Measurements from ENCODE around the gene ESPN. TPM values are rescaled to one million over a fixed set of nuclear protein-coding genes. Genes with fewer than 3 reads are reported as not detected.

Gene ESPN
- total and polyA plus RNA-seq, 2 of the 8 experiments (the other 6 are each of a cell fraction or from before 2014, with no cell fraction given) = 5.2 to 16.3 TPM

DNA sequence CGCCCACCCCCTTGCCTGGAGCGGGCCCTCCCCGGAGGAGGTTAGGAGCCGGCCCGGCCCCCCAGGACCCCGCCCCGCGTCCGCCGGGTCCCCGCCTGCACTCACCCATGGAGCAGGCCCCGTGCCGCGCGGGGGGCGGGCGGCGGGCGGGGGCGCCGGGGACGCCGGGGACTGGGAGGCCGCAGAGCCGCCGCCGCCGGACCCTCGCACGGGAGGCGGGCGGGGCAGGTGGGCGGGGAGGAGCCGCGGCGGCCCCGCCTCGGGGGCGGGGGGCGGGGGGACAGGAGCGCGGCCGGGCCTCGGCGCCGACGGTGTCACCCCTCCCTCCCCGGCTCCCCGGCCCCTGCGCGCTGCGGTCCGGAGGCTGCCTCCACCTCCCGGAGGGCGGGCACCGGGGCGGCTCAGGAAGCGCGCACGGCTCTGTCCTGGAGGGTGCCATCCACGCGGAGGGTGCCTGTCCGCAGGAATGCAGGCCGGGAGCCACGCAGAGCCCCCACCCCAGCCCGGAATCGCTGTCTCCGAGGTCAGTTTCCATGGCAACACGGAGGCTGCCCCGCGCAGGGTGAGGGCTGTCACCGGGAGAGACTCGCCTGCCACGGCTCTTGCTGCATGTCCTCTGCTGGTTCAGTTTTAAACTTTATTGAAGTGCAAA, 72.8 kb downstream of the ESPN start (continued):
- TF ChIP-seq, protein P1, sequence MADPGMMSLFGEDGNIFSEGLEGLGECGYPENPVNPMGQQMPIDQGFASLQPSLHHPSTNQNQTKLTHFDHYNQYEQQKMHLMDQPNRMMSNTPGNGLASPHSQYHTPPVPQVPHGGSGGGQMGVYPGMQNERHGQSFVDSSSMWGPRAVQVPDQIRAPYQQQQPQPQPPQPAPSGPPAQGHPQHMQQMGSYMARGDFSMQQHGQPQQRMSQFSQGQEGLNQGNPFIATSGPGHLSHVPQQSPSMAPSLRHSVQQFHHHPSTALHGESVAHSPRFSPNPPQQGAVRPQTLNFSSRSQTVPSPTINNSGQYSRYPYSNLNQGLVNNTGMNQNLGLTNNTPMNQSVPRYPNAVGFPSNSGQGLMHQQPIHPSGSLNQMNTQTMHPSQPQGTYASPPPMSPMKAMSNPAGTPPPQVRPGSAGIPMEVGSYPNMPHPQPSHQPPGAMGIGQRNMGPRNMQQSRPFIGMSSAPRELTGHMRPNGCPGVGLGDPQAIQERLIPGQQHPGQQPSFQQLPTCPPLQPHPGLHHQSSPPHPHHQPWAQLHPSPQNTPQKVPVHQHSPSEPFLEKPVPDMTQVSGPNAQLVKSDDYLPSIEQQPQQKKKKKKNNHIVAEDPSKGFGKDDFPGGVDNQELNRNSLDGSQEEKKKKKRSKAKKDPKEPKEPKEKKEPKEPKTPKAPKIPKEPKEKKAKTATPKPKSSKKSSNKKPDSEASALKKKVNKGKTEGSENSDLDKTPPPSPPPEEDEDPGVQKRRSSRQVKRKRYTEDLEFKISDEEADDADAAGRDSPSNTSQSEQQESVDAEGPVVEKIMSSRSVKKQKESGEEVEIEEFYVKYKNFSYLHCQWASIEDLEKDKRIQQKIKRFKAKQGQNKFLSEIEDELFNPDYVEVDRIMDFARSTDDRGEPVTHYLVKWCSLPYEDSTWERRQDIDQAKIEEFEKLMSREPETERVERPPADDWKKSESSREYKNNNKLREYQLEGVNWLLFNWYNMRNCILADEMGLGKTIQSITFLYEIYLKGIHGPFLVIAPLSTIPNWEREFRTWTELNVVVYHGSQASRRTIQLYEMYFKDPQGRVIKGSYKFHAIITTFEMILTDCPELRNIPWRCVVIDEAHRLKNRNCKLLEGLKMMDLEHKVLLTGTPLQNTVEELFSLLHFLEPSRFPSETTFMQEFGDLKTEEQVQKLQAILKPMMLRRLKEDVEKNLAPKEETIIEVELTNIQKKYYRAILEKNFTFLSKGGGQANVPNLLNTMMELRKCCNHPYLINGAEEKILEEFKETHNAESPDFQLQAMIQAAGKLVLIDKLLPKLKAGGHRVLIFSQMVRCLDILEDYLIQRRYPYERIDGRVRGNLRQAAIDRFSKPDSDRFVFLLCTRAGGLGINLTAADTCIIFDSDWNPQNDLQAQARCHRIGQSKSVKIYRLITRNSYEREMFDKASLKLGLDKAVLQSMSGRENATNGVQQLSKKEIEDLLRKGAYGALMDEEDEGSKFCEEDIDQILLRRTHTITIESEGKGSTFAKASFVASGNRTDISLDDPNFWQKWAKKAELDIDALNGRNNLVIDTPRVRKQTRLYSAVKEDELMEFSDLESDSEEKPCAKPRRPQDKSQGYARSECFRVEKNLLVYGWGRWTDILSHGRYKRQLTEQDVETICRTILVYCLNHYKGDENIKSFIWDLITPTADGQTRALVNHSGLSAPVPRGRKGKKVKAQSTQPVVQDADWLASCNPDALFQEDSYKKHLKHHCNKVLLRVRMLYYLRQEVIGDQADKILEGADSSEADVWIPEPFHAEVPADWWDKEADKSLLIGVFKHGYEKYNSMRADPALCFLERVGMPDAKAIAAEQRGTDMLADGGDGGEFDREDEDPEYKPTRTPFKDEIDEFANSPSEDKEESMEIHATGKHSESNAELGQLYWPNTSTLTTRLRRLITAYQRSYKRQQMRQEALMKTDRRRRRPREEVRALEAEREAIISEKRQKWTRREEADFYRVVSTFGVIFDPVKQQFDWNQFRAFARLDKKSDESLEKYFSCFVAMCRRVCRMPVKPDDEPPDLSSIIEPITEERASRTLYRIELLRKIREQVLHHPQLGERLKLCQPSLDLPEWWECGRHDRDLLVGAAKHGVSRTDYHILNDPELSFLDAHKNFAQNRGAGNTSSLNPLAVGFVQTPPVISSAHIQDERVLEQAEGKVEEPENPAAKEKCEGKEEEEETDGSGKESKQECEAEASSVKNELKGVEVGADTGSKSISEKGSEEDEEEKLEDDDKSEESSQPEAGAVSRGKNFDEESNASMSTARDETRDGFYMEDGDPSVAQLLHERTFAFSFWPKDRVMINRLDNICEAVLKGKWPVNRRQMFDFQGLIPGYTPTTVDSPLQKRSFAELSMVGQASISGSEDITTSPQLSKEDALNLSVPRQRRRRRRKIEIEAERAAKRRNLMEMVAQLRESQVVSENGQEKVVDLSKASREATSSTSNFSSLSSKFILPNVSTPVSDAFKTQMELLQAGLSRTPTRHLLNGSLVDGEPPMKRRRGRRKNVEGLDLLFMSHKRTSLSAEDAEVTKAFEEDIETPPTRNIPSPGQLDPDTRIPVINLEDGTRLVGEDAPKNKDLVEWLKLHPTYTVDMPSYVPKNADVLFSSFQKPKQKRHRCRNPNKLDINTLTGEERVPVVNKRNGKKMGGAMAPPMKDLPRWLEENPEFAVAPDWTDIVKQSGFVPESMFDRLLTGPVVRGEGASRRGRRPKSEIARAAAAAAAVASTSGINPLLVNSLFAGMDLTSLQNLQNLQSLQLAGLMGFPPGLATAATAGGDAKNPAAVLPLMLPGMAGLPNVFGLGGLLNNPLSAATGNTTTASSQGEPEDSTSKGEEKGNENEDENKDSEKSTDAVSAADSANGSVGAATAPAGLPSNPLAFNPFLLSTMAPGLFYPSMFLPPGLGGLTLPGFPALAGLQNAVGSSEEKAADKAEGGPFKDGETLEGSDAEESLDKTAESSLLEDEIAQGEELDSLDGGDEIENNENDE (IDR thresholded peaks at IDR 0.05; ENCODE audit: insufficient replicate concordance, low read length) = no peak
- TF ChIP-seq CBX8 (IDR thresholded peaks at IDR 0.05; ENCODE audit: borderline replicate concordance, low read depth, low read length) (no peak), SAP30 (IDR thresholded peaks at IDR 0.05; ENCODE audit: insufficient read depth, insufficient replicate concordance, low read length) (peak; percentile 61), POLR2AphosphoS5 (IDR thresholded peaks at IDR 0.05; ENCODE audit: low read depth, low read length) (no peak), POLR2A (IDR thresholded peaks at IDR 0.05; ENCODE audit: control extremely low read depth in 1 of 2, low read depth in 2 of 2, low read length in 2 of 2) (no peak), NRF1 (IDR thresholded peaks at IDR 0.05; ENCODE audit: low read depth, low read length) (no peak), SP1 (IDR thresholded peaks at IDR 0.05; ENCODE audit: low read depth, low read length) (no peak), KDM1A (IDR thresholded peaks at IDR 0.05; ENCODE audit: borderline replicate concordance, low read length) (no peak), JUN (IDR thresholded peaks at IDR 0.05; ENCODE audit: low read depth, low read length) (no peak), USF2 (IDR thresholded peaks at IDR 0.05; ENCODE audit: low read length) (no peak)

Measured in H1 (cell line).